Breast epithelium (tissue), 4 donors: ENCODE measurements around the gene AHCYL2. TPM values are rescaled to one million over a fixed set of nuclear protein-coding genes. Genes with fewer than 3 reads are reported as not detected.

ENCODE experiments used
- DNase-seq, 2 donors: peaks; one replicate each; pipeline ENCODE4 v3.0.0-alpha.2; 2019; ENCODE audit warnings: low spot score in 2 of 2
- H3K27ac ChIP-seq, 2 donors: fragments of 200-600 bp; sonication (generic) in 1 of 2; one replicate each; pipeline ENCODE4 v1.5.1; 2016 to 2019; ENCODE audit warnings: mild to moderate bottlenecking in 1 of 2
- H3K27me3 ChIP-seq, 2 donors: fragments of 200-600 bp; sonication (generic) in 1 of 2; one replicate each; pipeline versions ENCODE4 v1.5.1 to v1.6.0; 2017 to 2019; ENCODE audit warnings: control low read depth in 1 of 2, mild to moderate bottlenecking in 1 of 2
- H3K36me3 ChIP-seq: fragments of 200-600 bp; one replicate; pipeline ENCODE4 v1.5.1; 2019
- H3K4me1 ChIP-seq, 2 donors: fragments of 200-600 bp; sonication (generic); one replicate each; pipeline ENCODE4 v1.5.1; 2016 to 2019; ENCODE audit warnings: control low read depth in 1 of 2
- H3K4me3 ChIP-seq, 3 donors: fragments of 200-600 bp; sonication (generic); 1 replicate in 2 of 3; 2 replicates in 1 of 3; pipeline ENCODE4 v1.5.1; 2016 to 2019; ENCODE audit warnings: mild to moderate bottlenecking in 3 of 3, moderate library complexity in 2 of 3
- H3K9me3 ChIP-seq, 2 donors: fragments of 200-600 bp; sonication (generic) in 1 of 2; one replicate each; pipeline ENCODE4 v1.5.1; 2016 to 2019; ENCODE audit warnings: control low read depth in 1 of 2
- POLR2A ChIP-seq: fragments of 450-650 bp; IDR thresholded peaks from one replicate; pipeline ENCODE4 v1.6.1; 2016; ENCODE audit warnings: antibody characterized with exemption, mild to moderate bottlenecking, moderate library complexity
- POLR2AphosphoS5 ChIP-seq, 3 donors: sonication (generic); formaldehyde crosslinking; IDR thresholded peaks; one replicate each; pipeline ENCODE4 v1.6.1; 2017; ENCODE audit warnings: antibody characterized with exemption in 3 of 3
- intact Hi-C: fragments of 100-400 bp; cut with DNase I; formaldehyde crosslinking; loops from one replicate; pipeline ENCODE4 v1.15.1; 2023; ENCODE audit warnings: low total_unique reads
- total RNA-seq, 3 donors: library from RNA; depleted of rRNA; stranded (reverse); fragments of >200 nt; gene quantifications; one replicate each; pipeline ENCODE4 v1.1.0, GENCODE V29; 2016
- TF ChIP-seq, protein P1 (sequence below), 3 donors: fragments of 450-650 bp; IDR thresholded peaks; one replicate each; pipeline ENCODE4 v1.5.1; 2016 to 2017; ENCODE audit warnings: antibody characterized with exemption in 3 of 3, mild to moderate bottlenecking in 3 of 3, moderate library complexity in 3 of 3

Gene AHCYL2
- total RNA-seq, 3 donors from 2014 or later = 19.0 to 24.7 (median 21.8) TPM

DNA sequence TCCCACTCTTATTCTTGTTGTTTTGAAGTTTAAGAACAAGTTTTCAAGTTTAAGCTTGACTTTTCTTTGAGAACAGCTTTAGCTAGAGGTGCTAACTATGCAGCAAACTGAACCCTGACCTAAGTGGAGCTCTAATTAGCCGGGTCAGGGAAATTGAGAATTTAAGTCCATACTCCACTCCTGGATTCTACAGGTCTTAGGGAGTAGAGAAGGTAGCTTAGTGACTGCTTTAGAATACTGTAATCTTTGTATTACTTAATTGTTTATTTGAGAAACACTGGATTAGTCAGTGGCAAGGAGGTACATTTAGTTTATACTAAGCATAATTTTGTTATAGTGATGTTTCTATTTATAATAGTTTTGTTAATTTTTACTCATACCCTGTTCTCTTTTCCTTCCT is 134.8 kb downstream of the AHCYL2 start:
- Histone ChIP-seq H3K4me1 (no peaks in the 10 kb centered on the region), H3K36me3 (no peaks in the 10 kb centered on the region), H3K27me3 (no peaks in the 10 kb centered on the region), H3K9me3 (no peaks in the 10 kb centered on the region), H3K4me3 (no peak overlapping the region), H3K27ac (no peak overlapping the region)
- no peak for TF ChIP-seq POLR2A
- no peak for TF ChIP-seq POLR2AphosphoS5 (IDR thresholded peaks at IDR 0.05)
- TF ChIP-seq, protein P1, sequence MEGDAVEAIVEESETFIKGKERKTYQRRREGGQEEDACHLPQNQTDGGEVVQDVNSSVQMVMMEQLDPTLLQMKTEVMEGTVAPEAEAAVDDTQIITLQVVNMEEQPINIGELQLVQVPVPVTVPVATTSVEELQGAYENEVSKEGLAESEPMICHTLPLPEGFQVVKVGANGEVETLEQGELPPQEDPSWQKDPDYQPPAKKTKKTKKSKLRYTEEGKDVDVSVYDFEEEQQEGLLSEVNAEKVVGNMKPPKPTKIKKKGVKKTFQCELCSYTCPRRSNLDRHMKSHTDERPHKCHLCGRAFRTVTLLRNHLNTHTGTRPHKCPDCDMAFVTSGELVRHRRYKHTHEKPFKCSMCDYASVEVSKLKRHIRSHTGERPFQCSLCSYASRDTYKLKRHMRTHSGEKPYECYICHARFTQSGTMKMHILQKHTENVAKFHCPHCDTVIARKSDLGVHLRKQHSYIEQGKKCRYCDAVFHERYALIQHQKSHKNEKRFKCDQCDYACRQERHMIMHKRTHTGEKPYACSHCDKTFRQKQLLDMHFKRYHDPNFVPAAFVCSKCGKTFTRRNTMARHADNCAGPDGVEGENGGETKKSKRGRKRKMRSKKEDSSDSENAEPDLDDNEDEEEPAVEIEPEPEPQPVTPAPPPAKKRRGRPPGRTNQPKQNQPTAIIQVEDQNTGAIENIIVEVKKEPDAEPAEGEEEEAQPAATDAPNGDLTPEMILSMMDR (IDR thresholded peaks at IDR 0.05) = no peak
- intact Hi-C loops = loop anchor here (10.0 kb wide), 1 partner anchor 115 kb away; no protein-coding TSS in a partner anchor
- no peak for DNase-seq

DNA sequence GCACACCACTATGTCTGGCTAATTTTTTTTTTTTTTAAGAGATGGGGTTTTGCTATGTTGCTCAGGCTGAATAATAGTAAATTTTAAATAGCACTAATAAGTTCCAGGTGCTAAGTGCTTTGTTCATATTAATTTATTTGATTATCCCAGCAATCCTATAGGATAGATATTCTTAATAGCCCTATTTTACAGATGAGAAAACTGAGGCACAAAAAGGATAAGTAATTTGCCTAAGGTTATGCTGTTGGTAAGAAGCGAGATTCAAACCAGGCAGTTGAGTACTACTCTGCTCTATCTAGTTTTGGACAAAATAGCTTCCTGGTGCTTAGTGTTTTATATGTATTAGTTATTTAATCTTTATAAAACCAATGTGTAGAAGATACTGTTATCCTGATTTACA is 136.9 kb downstream of the AHCYL2 start:
- no peaks in the 10 kb centered on the region for H3K9me3 ChIP-seq
- H3K4me3 ChIP-seq = no peak overlapping the region
- no peak for TF ChIP-seq POLR2AphosphoS5 (IDR thresholded peaks at IDR 0.05)
- TF ChIP-seq, protein P1 (IDR thresholded peaks at IDR 0.05) = no peak
- no peak for TF ChIP-seq POLR2A
- no peaks in the 10 kb centered on the region for H3K36me3 ChIP-seq
- no peaks in the 10 kb centered on the region for H3K27me3 ChIP-seq
- no peak for DNase-seq
- intact Hi-C loops = loop anchor here (10.0 kb wide), 1 partner anchor 113 kb away; no protein-coding TSS in a partner anchor
- H3K4me1 ChIP-seq = no peaks in the 10 kb centered on the region
- H3K27ac ChIP-seq = no peak overlapping the region

DNA sequence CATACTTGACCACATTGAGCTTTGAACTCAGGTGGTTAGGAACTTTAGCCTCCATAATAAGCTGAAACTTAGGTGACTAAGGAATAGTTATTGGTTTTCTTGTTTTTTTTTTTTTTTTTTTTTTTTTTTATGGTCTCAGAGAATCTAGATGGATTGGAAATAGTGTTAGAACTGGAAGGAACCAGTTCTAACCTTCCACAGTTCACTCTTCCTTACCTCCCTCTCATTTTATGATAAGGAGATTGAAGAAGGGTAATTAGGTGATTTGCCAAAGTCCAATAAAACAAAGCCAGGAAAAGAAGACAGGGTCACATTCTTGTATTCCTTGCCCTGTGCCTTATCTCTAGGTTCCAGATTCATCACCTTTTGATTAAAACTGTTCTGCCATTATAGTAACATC is 137.7 kb downstream of the AHCYL2 start:
- no peak overlapping the region for H3K27ac ChIP-seq
- no peak for DNase-seq
- no peaks in the 10 kb centered on the region for H3K9me3 ChIP-seq
- intact Hi-C loops = loop anchor here (10.0 kb wide), 1 partner anchor 112 kb away; no protein-coding TSS in a partner anchor
- H3K4me3 ChIP-seq = no peak overlapping the region
- H3K36me3 ChIP-seq = no peaks in the 10 kb centered on the region
- no peaks in the 10 kb centered on the region for H3K27me3 ChIP-seq
- no peaks in the 10 kb centered on the region for H3K4me1 ChIP-seq
- TF ChIP-seq POLR2A (no peak), POLR2AphosphoS5 (IDR thresholded peaks at IDR 0.05) (no peak)
- TF ChIP-seq, protein P1 (IDR thresholded peaks at IDR 0.05) = no peak

DNA sequence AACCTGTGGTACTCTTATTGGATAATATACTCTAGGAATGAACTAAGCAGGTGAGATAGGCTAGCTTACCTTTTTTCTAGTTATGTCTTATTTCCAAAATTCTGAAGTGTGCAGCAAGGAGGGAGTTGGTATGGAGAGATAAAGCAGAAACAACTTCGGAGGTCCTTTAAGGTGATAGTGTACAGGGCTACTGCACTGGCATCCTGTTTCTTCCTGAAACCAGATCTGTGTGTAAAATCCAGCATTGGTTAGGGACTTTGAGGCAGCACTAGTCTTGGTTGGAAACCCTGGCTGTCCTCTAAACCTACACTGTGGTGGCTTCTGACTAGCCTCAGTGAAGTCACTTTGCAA is 142.5 kb downstream of the AHCYL2 start:
- H3K4me1 ChIP-seq = no peaks in the 10 kb centered on the region
- H3K27ac ChIP-seq = no peak overlapping the region
- no peaks in the 10 kb centered on the region for H3K36me3 ChIP-seq
- TF ChIP-seq, protein P1 (IDR thresholded peaks at IDR 0.05) = no peak
- DNase-seq = no peak
- H3K9me3 ChIP-seq = no peaks in the 10 kb centered on the region
- H3K27me3 ChIP-seq = no peaks in the 10 kb centered on the region
- no peak overlapping the region for H3K4me3 ChIP-seq
- intact Hi-C loops = loop anchor here (10.0 kb wide), 1 partner anchor 107 kb away; no protein-coding TSS in a partner anchor

DNA sequence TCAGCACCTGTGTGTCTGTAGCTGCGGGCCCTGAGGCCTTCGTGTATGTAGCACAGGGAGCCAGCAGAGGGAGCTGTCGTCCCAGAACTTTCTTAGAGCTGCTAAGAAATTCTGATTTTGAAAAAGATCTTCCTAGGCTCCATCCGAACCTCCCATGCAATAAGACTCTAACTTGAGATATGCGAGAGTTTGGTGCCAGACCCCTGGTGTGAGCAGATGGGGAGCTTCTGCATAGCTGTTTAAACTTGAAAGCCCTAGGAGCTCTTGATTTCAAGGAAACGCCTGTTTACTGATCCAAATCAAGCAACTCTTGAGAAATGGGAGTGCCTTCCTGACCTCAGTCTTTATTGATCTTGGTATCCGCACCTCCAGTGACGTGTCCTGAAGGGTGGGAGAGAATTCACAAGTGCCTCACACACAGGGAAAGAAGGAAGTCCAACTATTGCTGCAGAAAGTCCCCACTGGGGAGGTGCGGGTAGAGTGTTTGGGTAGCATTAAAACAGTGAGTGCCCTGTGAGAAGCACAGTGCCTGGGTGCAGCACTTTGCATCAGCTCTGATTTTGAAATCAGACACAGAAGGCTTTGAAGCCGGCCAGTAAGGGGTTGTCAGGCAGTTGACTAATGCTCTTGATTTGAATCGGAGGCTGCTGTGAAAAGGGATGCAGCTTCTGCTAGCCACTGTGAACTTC is 143.0 kb downstream of the AHCYL2 start:
- TF ChIP-seq, protein P1 (IDR thresholded peaks at IDR 0.05) = peak in 2 of 3 donors; percentile 84 to 90
- no peak for TF ChIP-seq POLR2AphosphoS5 (IDR thresholded peaks at IDR 0.05)
- peak overlapping the region in 1 of 3 donors; percentile 10 for H3K4me3 ChIP-seq
- no peaks in the 10 kb centered on the region for H3K9me3 ChIP-seq
- H3K27me3 ChIP-seq = no peaks in the 10 kb centered on the region
- H3K36me3 ChIP-seq = no peaks in the 10 kb centered on the region
- peak; percentile 63 to 79 for DNase-seq
- intact Hi-C loops = loop anchor here (10.0 kb wide), 1 partner anchor 107 kb away; no protein-coding TSS in a partner anchor
- no peaks in the 10 kb centered on the region for H3K4me1 ChIP-seq
- H3K27ac ChIP-seq = no peak overlapping the region
